Brain pericyte (primary cell): ENCODE data around the gene KIF5A.

Experiments used
- DNase-seq: peaks from one replicate; pipeline ENCODE4 v3.0.0-alpha.2; 2012; ENCODE audit warnings: low read depth, low spot score

Gene KIF5A

GRCh38 chr12:57520053-57520818 is 29.6 kb upstream of the KIF5A start, which contains the start of gene DDIT3:
Gene DDIT3 (minus strand): TSS chr12:57520514. CDS start chr12:57517406, 3,108 bp downstream.
- DNase-seq, result peak; percentile 96

GRCh38 chr12:57521525-57522010 is 28.3 kb upstream of the KIF5A start:
- DNase-seq, result no peak

GRCh38 chr12:57522011-57522886 is 27.6 kb upstream of the KIF5A start, which contains the start of gene MBD6:
Gene MBD6 (plus strand): TSS chr12:57522824. CDS start chr12:57524304, 1,480 bp downstream.
- DNase-seq, result peak; percentile 50

- no peak for DNase-seq
Measured at GRCh38 chr12:57522887-57523705, 26.7 kb upstream of the KIF5A start.

- no peak for DNase-seq
Measured at GRCh38 chr12:57523706-57524614, 25.9 kb upstream of the KIF5A start.

GRCh38 chr12:57524814-57525614 is 24.8 kb upstream of the KIF5A start:
- no peak for DNase-seq

- DNase-seq, result no peak
Measured at GRCh38 chr12:57525615-57526383, 24.0 kb upstream of the KIF5A start.

- no peak for DNase-seq
Measured at GRCh38 chr12:57526477-57527126, 23.2 kb upstream of the KIF5A start.

- DNase-seq, result no peak
Measured at GRCh38 chr12:57527184-57527583, 22.7 kb upstream of the KIF5A start.

- no peak for DNase-seq
Measured at GRCh38 chr12:57528176-57528575, 21.7 kb upstream of the KIF5A start.

- DNase-seq, result no peak
Measured at GRCh38 chr12:57528831-57529555, 20.9 kb upstream of the KIF5A start.

GRCh38 chr12:57529831-57530230 is 20.0 kb upstream of the KIF5A start:
- no peak for DNase-seq

- DNase-seq, result no peak
Measured at GRCh38 chr12:57530396-57531142, 19.3 kb upstream of the KIF5A start.

- DNase-seq, result no peak
Measured at GRCh38 chr12:57531836-57532235, 18.0 kb upstream of the KIF5A start.

- DNase-seq, result no peak
Measured at GRCh38 chr12:57533108-57533507, 16.7 kb upstream of the KIF5A start.

- DNase-seq, result no peak
Measured at GRCh38 chr12:57534250-57534649, 15.6 kb upstream of the KIF5A start.

GRCh38 chr12:57534991-57535543 is 14.8 kb upstream of the KIF5A start:
- DNase-seq, result no peak
